RKO (cell line): Measurements from ENCODE around the gene FOXJ3.

ENCODE experiments used
- DNase-seq: peaks from one replicate; pipeline ENCODE4 v3.0.0-alpha.2; 2016; ENCODE audit warnings: low spot score

The FOXJ3 gene

GRCh38 chr1:42335050-42335808, at the start of gene FOXJ3:
FOXJ3 (minus strand) TSS chr1:42335235; CDS start chr1:42311093, 24,142 bp downstream.
- DNase-seq = peak; percentile 94

- DNase-seq = no peak
These were observed 46.2 kb upstream of the FOXJ3 start for GRCh38 chr1:42381280-42381673.

- DNase-seq = peak; percentile 62
These were observed 45.7 kb upstream of the FOXJ3 start, which contains the start of gene RIMKLA for GRCh38 chr1:42380586-42381279. RIMKLA (plus strand) TSS chr1:42380792; CDS start chr1:42380935, 143 bp downstream.

GRCh38 chr1:42379794-42380585, 45.0 kb upstream of the FOXJ3 start:
- peak; percentile 72 for DNase-seq

- DNase-seq = no peak
These were observed 37.8 kb upstream of the FOXJ3 start for GRCh38 chr1:42372796-42373195.

- DNase-seq = no peak
These were observed 36.0 kb upstream of the FOXJ3 start for GRCh38 chr1:42370876-42371549.

- no peak for DNase-seq
These were observed 34.4 kb upstream of the FOXJ3 start for GRCh38 chr1:42369471-42369870.

GRCh38 chr1:42368096-42368795, 33.2 kb upstream of the FOXJ3 start:
- DNase-seq = no peak

- DNase-seq = no peak
These were observed 30.1 kb upstream of the FOXJ3 start for GRCh38 chr1:42365118-42365517.

GRCh38 chr1:42364542-42364941, 29.5 kb upstream of the FOXJ3 start:
- DNase-seq = no peak

GRCh38 chr1:42364089-42364488, 29.1 kb upstream of the FOXJ3 start:
- DNase-seq = no peak

- no peak for DNase-seq
These were observed 24.4 kb upstream of the FOXJ3 start for GRCh38 chr1:42359466-42359865.

GRCh38 chr1:42358791-42359190, 23.8 kb upstream of the FOXJ3 start:
- no peak for DNase-seq

GRCh38 chr1:42350086-42350485, 15.1 kb upstream of the FOXJ3 start:
- DNase-seq = no peak

GRCh38 chr1:42348498-42348897, 13.5 kb upstream of the FOXJ3 start:
- no peak for DNase-seq

- DNase-seq = no peak
These were observed 8.0 kb upstream of the FOXJ3 start for GRCh38 chr1:42343049-42343448.

- DNase-seq = no peak
These were observed 5.9 kb upstream of the FOXJ3 start for GRCh38 chr1:42340901-42341300.

GRCh38 chr1:42340093-42340492, 5.1 kb upstream of the FOXJ3 start:
- DNase-seq = peak; percentile 28

- no peak for DNase-seq
These were observed 1.9 kb upstream of the FOXJ3 start for GRCh38 chr1:42336978-42337377.

GRCh38 chr1:42335809-42336518, 929 bp upstream of the FOXJ3 start:
- DNase-seq = peak; percentile 53
